GM18505 (cell line): Measurements from ENCODE around the gene LPO.

Experiments
- ATAC-seq: cut with Tn5 transposase; IDR thresholded peaks from one replicate; pipeline ENCODE4 v1.9.1; 2021; ENCODE audit not compliant: unreplicated experiment
- POLR2A ChIP-seq: IDR thresholded peaks from 4 replicates; pipeline ENCODE4 v1.6.1; 2011; ENCODE audit warnings: borderline replicate concordance; ENCODE audit not compliant: insufficient read depth, insufficient read length; ENCODE audit errors: extremely low read depth

The LPO gene

GRCh38 chr17:58252141-58252540 is 13.8 kb downstream of the LPO start:
- no peak for ATAC-seq
- TF ChIP-seq POLR2A: no peak

DNA sequence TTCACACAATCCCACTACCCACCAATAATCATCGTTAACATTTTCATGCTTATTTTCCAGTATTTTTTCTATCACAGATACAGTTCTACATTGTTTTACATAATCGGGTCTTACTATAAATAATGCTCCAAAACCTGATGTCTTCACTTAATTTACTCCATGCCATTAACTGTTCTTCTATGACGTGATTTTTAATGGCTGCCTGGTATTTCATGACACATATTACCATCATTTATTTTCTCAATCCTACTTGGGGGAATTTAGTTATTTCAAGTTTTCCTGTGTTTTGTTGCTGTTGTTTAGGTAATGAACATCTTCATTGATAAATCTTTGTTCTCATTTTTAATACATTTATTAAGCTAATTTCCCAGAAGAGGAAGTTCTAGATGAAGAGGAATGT is 14.7 kb downstream of the LPO start:
- TF ChIP-seq POLR2A: no peak
- no peak for ATAC-seq

- ATAC-seq: no peak
- no peak for TF ChIP-seq POLR2A
Observed at GRCh38 chr17:58254803-58255202, 16.4 kb downstream of the LPO start.

DNA sequence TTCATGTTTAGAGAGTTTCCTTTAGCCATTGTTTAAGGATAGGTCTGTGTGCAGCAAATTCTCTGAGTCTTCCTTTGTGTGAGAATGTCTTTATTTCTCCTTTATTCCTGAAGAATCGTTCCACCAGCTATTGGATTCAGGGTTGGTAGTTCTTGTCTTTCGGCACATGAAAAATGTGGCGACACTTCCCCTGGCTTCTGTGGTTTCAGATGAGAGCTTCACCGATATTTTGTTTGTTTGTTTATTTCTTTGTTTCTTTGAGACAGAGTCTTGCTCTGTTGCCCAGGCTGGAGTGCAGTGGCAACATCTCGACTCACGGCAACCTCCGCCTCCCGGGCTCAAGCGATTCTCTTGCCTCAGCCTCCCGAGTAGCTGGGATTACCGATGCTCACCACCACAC is 23.8 kb downstream of the LPO start:
- TF ChIP-seq POLR2A: no peak
- ATAC-seq: no peak

GRCh38 chr17:58263773-58264172 is 25.4 kb downstream of the LPO start:
- ATAC-seq: no peak
- no peak for TF ChIP-seq POLR2A

GRCh38 chr17:58264407-58265103 is 26.2 kb downstream of the LPO start:
- ATAC-seq: no peak
- no peak for TF ChIP-seq POLR2A

DNA sequence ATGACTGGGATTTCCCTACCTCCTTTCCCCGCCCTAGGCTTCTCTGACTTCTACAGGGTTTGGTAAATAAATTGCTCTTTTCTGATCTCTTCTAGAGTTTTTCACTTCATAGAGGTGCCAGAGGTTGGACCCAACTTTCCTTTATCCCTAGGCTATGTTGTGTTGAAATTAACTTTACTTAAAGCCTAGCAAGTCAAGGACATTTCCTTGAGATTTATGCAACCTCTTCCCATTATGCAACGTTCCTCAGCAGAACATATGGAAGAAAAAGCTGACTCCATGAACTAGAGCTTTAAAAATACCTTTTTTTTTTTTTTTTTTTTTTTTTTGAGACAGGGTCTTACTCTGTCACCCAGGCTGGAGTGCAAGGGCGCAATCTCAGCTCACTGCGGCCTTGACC is 26.9 kb downstream of the LPO start:
- TF ChIP-seq POLR2A: no peak

DNA sequence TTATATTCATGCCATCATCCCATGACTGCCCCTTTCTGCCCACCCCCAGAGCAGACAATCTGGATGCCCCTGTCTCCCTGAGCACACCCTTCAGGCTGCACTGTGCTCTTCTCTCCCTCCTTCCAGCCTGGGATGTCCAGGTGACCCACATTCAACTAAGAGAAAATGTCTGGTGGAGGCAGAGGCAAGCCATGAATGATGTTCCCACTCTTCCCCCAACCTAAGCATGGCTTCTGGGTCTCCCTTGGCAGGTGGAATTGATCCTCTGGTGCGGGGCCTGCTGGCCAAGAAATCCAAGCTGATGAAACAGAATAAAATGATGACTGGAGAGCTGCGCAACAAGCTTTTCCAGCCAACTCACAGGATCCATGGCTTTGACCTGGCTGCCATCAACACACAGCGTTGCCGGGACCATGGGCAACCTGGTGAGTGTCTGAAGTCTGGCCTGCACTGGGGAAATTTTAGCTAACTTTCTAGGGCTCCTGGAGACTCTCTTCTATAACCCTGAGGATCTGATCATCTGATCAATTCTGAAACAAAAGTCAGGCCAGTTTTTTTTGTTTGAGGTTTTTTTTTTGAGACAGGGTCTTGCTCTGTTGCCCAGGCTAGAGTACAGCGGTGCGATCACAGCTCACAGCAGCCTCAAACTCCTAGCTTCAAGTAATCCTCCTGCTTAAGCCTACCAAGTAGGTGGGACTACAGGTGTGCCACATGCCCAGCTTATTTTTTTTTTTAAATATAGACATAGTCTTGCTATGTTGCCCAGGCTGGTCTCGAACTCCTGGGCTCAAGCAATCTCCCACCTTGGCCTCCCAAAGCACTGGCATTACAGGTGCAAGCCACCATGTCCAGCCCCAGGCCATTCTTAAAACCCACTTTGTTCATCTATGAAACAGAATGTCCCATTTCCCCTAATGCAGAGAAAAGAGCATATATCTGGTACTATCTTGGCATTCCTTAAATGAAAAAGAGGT is 27.8 kb downstream of the LPO start:
- TF ChIP-seq POLR2A: no peak
- no peak for ATAC-seq

More for the DNA sequence above, 26.9 kb downstream of the LPO start:
- no peak for ATAC-seq

DNA sequence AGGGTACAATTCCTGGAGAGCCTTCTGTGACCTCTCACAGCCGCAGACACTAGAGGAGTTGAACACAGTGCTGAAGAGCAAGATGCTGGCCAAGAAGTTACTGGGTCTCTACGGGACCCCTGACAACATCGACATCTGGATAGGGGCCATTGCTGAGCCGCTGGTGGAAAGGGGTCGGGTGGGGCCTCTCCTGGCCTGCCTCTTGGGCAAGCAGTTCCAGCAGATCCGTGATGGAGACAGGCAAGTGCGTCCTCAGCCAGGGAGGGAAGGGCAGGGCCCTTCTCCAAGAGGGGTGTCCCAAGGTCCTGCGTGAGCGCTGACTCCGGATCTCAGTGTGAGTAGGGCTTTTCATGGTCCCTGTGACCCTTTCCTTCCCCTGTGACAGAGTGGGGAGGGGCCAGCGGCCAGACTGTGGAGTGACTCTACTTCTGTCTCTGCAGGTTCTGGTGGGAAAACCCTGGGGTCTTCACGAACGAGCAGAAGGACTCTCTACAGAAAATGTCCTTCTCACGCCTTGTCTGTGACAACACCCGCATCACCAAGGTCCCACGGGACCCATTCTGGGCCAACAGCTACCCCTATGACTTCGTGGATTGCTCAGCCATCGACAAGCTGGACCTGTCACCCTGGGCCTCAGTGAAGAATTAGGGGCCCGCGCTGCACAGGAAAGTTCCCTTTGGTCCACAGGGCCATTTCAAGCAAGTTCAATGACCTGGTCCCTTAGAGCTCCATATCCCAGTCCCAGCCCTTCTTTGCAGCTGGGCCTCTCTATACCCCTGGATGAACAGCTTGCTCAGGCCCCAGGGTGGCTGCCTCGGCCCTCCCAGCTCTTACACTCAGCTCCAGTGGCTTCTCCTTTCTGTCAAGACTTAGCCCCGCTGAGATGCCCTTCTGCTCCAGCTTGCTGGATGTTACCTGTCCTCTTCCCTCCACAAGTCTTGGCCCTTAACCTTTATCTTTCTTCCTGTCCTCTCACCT is 29.3 kb downstream of the LPO start:
- TF ChIP-seq POLR2A: no peak
- ATAC-seq: no peak

- no peak for ATAC-seq
- TF ChIP-seq POLR2A: no peak
Observed at GRCh38 chr17:58268326-58268725, 29.9 kb downstream of the LPO start.

DNA sequence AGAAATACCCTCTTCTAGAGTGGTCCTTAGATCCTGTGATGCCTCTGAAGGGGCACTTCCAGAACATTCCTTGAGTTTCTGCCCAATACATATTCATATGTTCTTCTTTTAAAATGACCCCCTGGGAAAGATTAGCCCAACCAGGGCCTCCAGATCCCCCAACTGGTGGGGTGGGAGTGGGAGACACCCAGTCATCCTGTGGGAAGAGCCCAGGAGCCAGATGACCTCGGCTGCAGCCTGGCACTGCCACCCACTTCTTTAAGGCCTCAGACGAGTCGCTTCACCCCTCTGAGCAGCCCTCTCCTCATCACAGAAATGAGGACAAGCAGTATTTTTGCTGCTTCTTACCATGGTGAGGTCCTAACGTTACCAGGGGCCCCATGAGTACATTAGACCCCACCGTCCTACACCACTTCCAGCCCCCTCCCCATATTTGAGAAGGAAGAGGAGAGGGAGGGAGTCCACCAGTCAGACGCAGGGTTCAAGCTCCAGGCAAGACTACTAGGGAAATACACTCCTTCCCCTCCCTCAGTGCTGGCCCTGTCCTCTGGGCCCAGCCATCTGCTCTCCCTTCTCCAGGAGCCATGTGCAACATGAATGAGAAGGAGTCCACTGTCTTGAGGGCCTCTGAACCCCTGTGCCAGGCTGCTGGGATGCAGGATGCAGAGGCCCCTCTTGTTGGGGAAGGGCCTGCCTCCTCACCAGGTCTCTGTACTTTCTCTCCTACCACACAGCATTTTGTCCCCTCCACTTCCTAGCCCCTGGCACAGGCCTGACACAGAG is 30.6 kb downstream of the LPO start:
- no peak for ATAC-seq
- no peak for TF ChIP-seq POLR2A
